K562 (cell line): ENCODE data around the gene SYTL2. TPM values are rescaled to one million over a fixed set of nuclear protein-coding genes. Genes with fewer than 3 reads are reported as not detected.

Experiments
- BHLHE40 ChIP-seq: IDR thresholded peaks from 2 replicates; pipeline ENCODE4 v1.6.1; 2011; ENCODE audit warnings: low read length, improper control_type of control experiment
- E2F5 ChIP-seq: sonication (generic); formaldehyde crosslinking; IDR thresholded peaks from 2 replicates; pipeline ENCODE4 v1.8.0; 2022; ENCODE audit warnings: mild to moderate bottlenecking, missing genetic modification reagents
- FOXP1 ChIP-seq: sonication (generic); formaldehyde crosslinking; IDR thresholded peaks from 2 replicates; pipeline ENCODE4 v1.8.0; 2022; ENCODE audit warnings: mild to moderate bottlenecking, missing genetic modification reagents
- GATAD2B ChIP-seq: fragments of 450-650 bp; IDR thresholded peaks from 2 replicates; pipeline ENCODE4 v1.6.1; 2017; ENCODE audit warnings: mild to moderate bottlenecking, borderline replicate concordance
- GTF2E2 ChIP-seq: fragments of 200-800 bp; sonication (Bioruptor generic); IDR thresholded peaks from 2 replicates; pipeline ENCODE4 v1.6.1; 2016; ENCODE audit warnings: missing genetic modification characterization, missing compliant biosample characterization
- HES1 ChIP-seq: fragments of 450-650 bp; IDR thresholded peaks from 2 replicates; pipeline ENCODE4 v1.6.1; 2016; ENCODE audit warnings: low read depth, mild to moderate bottlenecking, moderate library complexity
- HMG20A ChIP-seq: fragments of 450-650 bp; formaldehyde crosslinking; conservative IDR thresholded peaks from 2 replicates; pipeline ENCODE4 v1.4.0; 2020; ENCODE audit warnings: mild to moderate bottlenecking, mixed read lengths
- MAFK ChIP-seq: IDR thresholded peaks from 2 replicates; pipeline ENCODE4 v1.6.1; 2011; ENCODE audit warnings: low read length, improper control_type of control experiment
- MYC ChIP-seq, 2 experiments: fragments of 250-450 bp in 1 of 2; sonication (Bioruptor Pico) in 1 of 2; IDR thresholded peaks; 2 replicates each; pipeline versions ENCODE4 v1.5.1 to v1.6.1; 2012 to 2021; ENCODE audit warnings: low read depth in 2 of 2, borderline replicate concordance in 1 of 2, improper control_type of control experiment in 1 of 2, low read length in 1 of 2, mild to moderate bottlenecking in 1 of 2, moderate library complexity in 1 of 2
- NEUROD1 ChIP-seq: fragments of 150-350 bp; IDR thresholded peaks from 2 replicates; pipeline ENCODE4 v1.6.1; 2014; ENCODE audit warnings: borderline replicate concordance, low read length, low read depth; ENCODE audit not compliant: partially characterized antibody
- NR1H2 ChIP-seq: sonication (generic); formaldehyde crosslinking; IDR thresholded peaks from 2 replicates; pipeline ENCODE4 v1.4.0; 2020; ENCODE audit warnings: mild to moderate bottlenecking, missing genetic modification reagents
- RB1 ChIP-seq: fragments of 450-650 bp; IDR thresholded peaks from 2 replicates; pipeline ENCODE4 v1.6.1; 2017; ENCODE audit warnings: low read depth, mild to moderate bottlenecking
- RBM14 ChIP-seq: fragments of 200-400 bp; formaldehyde crosslinking; IDR thresholded peaks from 2 replicates; pipeline ENCODE4 v1.6.1; 2018; ENCODE audit warnings: low read depth, mild to moderate bottlenecking, low read length, moderate library complexity, borderline replicate concordance; ENCODE audit not compliant: insufficient read depth
- SIN3B ChIP-seq: fragments of 450-650 bp; IDR thresholded peaks from 2 replicates; pipeline ENCODE4 v1.6.1; 2017; ENCODE audit warnings: low read depth, mild to moderate bottlenecking, moderate library complexity
- TBP ChIP-seq: optimal IDR thresholded peaks from 2 replicates; pipeline ENCODE3; 2011; ENCODE audit warnings: low read depth, low read length, improper control_type of control experiment
- ZBTB12 ChIP-seq: fragments of 250-450 bp; sonication (Bioruptor Pico); IDR thresholded peaks from 2 replicates; pipeline ENCODE4 v1.4.0; 2020
- ZC3H8 ChIP-seq: fragments of 450-650 bp; IDR thresholded peaks from 2 replicates; pipeline ENCODE4 v1.6.1; 2017
- ZNF124 ChIP-seq: sonication (generic); formaldehyde crosslinking; IDR thresholded peaks from 2 replicates; pipeline ENCODE4 v1.8.1; 2022; ENCODE audit warnings: missing genetic modification reagents
- ZNF133 ChIP-seq: fragments of 250-450 bp; sonication (Bioruptor Pico); IDR thresholded peaks from 2 replicates; pipeline ENCODE4 v1.4.0; 2020; ENCODE audit warnings: mild to moderate bottlenecking
- polyA plus RNA-seq, 8 experiments: library from polyadenylated mRNA; depleted of rRNA in 4 of 8; stranded (reverse) in 5 of 8; unstranded in 3 of 8; fragments of >200 nt; fragmentation: Nextera tagmentation in 2 of 8; fragmentation: Illumina TruSeq in 1 of 8; extraction: Ambion mirVana in 2 of 8; extraction: Trizol in 1 of 8; gene quantifications; 2 replicates each; pipeline versions ENCODE4 v1.2.1 to v1.2.3, GENCODE V29; 2011 to 2014; ENCODE audit warnings: inconsistent platforms in 1 of 8, missing spikeins in 1 of 8
- total RNA-seq, 7 experiments: library from RNA; depleted of rRNA in 6 of 7; stranded (reverse); fragments of >200 nt in 6 of 7; fragmentation: Illumina TruSeq in 2 of 7; extraction: Trizol in 2 of 7; gene quantifications; 2 replicates each; pipeline versions ENCODE4 v1.2.1 to v1.2.3, GENCODE V29; 2011 to 2021; ENCODE audit warnings: low replicate concordance in 1 of 7
- TF ChIP-seq, protein P1 (sequence below): fragments of 200-400 bp; formaldehyde crosslinking; IDR thresholded peaks from 2 replicates; pipeline ENCODE4 v1.6.1; 2017; ENCODE audit warnings: mild to moderate bottlenecking, low read depth, low read length, moderate library complexity
- TF ChIP-seq, protein P2 (sequence below): fragments of 250-450 bp; sonication (Bioruptor Pico); IDR thresholded peaks from 2 replicates; pipeline ENCODE4 v1.4.0; 2020; ENCODE audit warnings: mild to moderate bottlenecking

The SYTL2 gene
- total and polyA plus RNA-seq, 9 of the 15 experiments (the other 6 are each of a cell fraction or from before 2014, with no cell fraction given), result 0.05 to 0.57 (median 0.35) TPM

DNA sequence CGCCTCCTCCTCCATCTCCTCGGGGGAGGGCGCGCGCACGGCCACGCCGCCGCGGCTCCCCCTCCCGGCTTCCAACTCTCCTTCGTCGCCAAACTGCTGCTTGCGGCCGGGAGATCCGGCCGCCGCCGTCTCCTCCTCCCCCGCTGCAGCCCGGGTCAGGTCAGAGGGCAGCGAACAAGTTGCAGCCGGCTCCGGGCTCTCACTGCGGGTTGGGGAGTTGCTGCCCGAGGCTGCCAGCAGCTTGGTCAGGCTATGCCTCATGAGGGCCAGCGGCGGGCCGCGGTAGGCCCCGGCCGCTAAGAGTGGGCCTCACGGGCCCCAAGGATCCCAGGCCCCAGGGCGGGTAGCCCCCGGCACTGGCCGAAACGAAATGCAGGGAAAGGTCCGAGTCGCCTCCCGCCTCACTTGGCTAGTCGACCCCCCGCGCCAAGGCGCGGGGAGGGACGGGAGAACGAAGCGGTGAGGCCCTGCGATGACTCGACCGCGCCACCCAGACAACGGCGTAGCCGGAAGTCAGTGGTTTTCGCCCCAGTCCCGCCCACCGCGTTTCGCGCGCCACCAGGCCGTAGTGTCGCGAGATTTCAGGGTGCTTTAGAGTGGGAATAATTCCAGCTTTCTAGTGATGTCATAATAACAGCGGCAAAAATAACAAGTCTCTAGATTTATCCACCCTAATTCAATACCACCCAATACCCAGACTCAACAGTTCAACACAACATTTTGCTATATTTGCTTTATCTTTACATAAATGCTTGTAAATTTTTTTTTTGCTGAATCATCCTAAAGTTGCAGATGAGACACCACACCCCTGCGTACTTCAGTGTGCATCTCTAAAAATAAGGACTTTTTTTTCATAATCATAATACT, 146.1 kb downstream of the SYTL2 start, which contains the start of gene CREBZF (continued):
- peak; percentile 79 for TF ChIP-seq MYC (IDR thresholded peaks at IDR 0.05; ENCODE audit: low read depth, low read length)
- peak; percentile 96 for TF ChIP-seq MYC (CRISPR knock-in tag; IDR thresholded peaks at IDR 0.05; ENCODE audit: borderline replicate concordance, low read depth)
- peak; percentile 94 for TF ChIP-seq GTF2E2 (tag)
- TF ChIP-seq GATAD2B, result peak; percentile 24; the same call in 1 of the 2 replicates
- TF ChIP-seq, protein P1, sequence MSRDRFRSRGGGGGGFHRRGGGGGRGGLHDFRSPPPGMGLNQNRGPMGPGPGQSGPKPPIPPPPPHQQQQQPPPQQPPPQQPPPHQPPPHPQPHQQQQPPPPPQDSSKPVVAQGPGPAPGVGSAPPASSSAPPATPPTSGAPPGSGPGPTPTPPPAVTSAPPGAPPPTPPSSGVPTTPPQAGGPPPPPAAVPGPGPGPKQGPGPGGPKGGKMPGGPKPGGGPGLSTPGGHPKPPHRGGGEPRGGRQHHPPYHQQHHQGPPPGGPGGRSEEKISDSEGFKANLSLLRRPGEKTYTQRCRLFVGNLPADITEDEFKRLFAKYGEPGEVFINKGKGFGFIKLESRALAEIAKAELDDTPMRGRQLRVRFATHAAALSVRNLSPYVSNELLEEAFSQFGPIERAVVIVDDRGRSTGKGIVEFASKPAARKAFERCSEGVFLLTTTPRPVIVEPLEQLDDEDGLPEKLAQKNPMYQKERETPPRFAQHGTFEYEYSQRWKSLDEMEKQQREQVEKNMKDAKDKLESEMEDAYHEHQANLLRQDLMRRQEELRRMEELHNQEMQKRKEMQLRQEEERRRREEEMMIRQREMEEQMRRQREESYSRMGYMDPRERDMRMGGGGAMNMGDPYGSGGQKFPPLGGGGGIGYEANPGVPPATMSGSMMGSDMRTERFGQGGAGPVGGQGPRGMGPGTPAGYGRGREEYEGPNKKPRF, result no peak
- no peak for TF ChIP-seq FOXP1
- peak; percentile 95; the same call in 1 of the 2 replicates for TF ChIP-seq RBM14
- no peak for TF ChIP-seq NEUROD1
- no peak for TF ChIP-seq HMG20A (CRISPR knock-in tag)
- TF ChIP-seq E2F5, result peak; percentile 82; the same call in 1 of the 2 replicates
- TF ChIP-seq TBP, result peak; percentile 81
- TF ChIP-seq MAFK, result peak; percentile 97
- no peak for TF ChIP-seq ZNF133
- 0 out of 2 replicates have a peak, but pooled peaks have one; percentile 48 for TF ChIP-seq SIN3B
- TF ChIP-seq BHLHE40, result no peak
- TF ChIP-seq ZBTB12 (CRISPR knock-in tag), result 0 out of 2 replicates have a peak, but pooled peaks have one; percentile 14
- TF ChIP-seq NR1H2 (CRISPR knock-in tag), result peak; percentile 65; the same call in 1 of the 2 replicates
- no peak for TF ChIP-seq ZNF124
- TF ChIP-seq ZC3H8, result no peak
- TF ChIP-seq, protein P2, sequence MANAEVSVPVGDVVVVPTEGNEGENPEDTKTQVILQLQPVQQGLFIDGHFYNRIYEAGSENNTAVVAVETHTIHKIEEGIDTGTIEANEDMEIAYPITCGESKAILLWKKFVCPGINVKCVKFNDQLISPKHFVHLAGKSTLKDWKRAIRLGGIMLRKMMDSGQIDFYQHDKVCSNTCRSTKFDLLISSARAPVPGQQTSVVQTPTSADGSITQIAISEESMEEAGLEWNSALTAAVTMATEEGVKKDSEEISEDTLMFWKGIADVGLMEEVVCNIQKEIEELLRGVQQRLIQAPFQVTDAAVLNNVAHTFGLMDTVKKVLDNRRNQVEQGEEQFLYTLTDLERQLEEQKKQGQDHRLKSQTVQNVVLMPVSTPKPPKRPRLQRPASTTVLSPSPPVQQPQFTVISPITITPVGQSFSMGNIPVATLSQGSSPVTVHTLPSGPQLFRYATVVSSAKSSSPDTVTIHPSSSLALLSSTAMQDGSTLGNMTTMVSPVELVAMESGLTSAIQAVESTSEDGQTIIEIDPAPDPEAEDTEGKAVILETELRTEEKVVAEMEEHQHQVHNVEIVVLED, result peak; percentile 38
- TF ChIP-seq RB1, result peak; percentile 89; the same call in 1 of the 2 replicates
- no peak; the same call in 1 of the 2 replicates for TF ChIP-seq HES1
